ENCODE results near the gene UBE2E2. TPM values are rescaled to one million over a fixed set of nuclear protein-coding genes. Genes with fewer than 3 reads are reported as not detected.

UBE2E2 gene
- total RNA-seq, 1 experiment from 2014 or later: 54.9 TPM

DNA sequence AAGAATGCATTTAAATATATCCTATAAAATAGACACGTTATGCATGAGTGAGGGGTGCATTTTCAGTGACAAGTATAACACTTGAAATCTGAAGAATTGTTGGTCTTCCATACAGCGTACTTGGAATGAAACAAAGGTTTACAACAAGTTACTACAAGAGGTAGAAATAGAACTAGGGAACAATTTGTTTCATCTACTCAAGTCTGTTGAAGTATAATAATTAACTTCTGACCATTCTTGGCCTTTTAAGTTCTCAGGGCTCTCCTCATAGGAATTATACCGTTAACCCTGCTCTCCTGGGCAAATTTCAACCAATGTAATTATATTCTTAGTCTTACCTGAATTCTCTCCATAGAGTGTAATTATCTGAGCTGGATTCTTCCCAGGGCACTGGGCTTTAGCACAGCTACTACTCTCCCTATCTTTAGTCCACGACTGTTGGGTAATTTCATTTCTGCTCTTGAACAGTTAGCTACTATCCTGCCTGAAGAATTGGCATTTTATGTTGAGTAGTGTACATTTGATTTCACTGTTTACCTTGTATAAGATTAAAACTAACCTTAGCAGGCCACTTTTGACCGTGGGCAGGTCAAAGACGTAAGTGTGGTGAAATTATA is 100.6 kb downstream of the UBE2E2 start:
- peaks cover 9% of the 10 kb centered on the region for H3K9me3 Mint-ChIP-seq
- CTCF ChIA-PET: no interaction called here
- peaks cover 12% of the 10 kb centered on the region for H3K4me1 Mint-ChIP-seq
- DNase-seq (ENCODE audit: low spot score) (no peak), ATAC-seq (no peak)
- H3K27me3 Mint-ChIP-seq (ENCODE audit: low read depth): no peaks in the 10 kb centered on the region
- no peaks in the 10 kb centered on the region for H3K36me3 Mint-ChIP-seq
- POLR2A ChIA-PET: no interaction called here
- H3K27ac Mint-ChIP-seq: no peak overlapping the region
- TF ChIP-seq NFATC4 (CRISPR knock-in tag; IDR thresholded peaks at IDR 0.05): no peak
- no peak for TF ChIP-seq ZNF232 (CRISPR knock-in tag; IDR thresholded peaks at IDR 0.05)
- no peak for TF ChIP-seq NFYB (CRISPR knock-in tag; conservative IDR thresholded peaks at IDR 0.05; ENCODE audit: low read depth)
- TF ChIP-seq CREM (CRISPR knock-in tag; IDR thresholded peaks at IDR 0.05): no peak
- no peak for TF ChIP-seq ZNF317 (CRISPR knock-in tag; IDR thresholded peaks at IDR 0.05; ENCODE audit: borderline replicate concordance, low read depth)
- no peak for TF ChIP-seq NR2C2 (CRISPR knock-in tag; IDR thresholded peaks at IDR 0.05)
- TF ChIP-seq ZNF416 (CRISPR knock-in tag; IDR thresholded peaks at IDR 0.05): no peak
- TF ChIP-seq, protein P1, sequence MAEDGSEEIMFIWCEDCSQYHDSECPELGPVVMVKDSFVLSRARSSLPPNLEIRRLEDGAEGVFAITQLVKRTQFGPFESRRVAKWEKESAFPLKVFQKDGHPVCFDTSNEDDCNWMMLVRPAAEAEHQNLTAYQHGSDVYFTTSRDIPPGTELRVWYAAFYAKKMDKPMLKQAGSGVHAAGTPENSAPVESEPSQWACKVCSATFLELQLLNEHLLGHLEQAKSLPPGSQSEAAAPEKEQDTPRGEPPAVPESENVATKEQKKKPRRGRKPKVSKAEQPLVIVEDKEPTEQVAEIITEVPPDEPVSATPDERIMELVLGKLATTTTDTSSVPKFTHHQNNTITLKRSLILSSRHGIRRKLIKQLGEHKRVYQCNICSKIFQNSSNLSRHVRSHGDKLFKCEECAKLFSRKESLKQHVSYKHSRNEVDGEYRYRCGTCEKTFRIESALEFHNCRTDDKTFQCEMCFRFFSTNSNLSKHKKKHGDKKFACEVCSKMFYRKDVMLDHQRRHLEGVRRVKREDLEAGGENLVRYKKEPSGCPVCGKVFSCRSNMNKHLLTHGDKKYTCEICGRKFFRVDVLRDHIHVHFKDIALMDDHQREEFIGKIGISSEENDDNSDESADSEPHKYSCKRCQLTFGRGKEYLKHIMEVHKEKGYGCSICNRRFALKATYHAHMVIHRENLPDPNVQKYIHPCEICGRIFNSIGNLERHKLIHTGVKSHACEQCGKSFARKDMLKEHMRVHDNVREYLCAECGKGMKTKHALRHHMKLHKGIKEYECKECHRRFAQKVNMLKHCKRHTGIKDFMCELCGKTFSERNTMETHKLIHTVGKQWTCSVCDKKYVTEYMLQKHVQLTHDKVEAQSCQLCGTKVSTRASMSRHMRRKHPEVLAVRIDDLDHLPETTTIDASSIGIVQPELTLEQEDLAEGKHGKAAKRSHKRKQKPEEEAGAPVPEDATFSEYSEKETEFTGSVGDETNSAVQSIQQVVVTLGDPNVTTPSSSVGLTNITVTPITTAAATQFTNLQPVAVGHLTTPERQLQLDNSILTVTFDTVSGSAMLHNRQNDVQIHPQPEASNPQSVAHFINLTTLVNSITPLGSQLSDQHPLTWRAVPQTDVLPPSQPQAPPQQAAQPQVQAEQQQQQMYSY (CRISPR knock-in tag; IDR thresholded peaks at IDR 0.05): no peak
- TF ChIP-seq ZNF281 (CRISPR knock-in tag; IDR thresholded peaks at IDR 0.05): no peak
- TF ChIP-seq ZNF121 (CRISPR knock-in tag; IDR thresholded peaks at IDR 0.05): no peak
- TF ChIP-seq MXD4 (CRISPR knock-in tag; IDR thresholded peaks at IDR 0.05; ENCODE audit: borderline replicate concordance): no peak
- no peak for TF ChIP-seq PRRX2 (CRISPR knock-in tag; IDR thresholded peaks at IDR 0.05)
- no peak for TF ChIP-seq ATF1 (CRISPR knock-in tag; IDR thresholded peaks at IDR 0.05)
- no peak for TF ChIP-seq ZNF671 (CRISPR knock-in tag; IDR thresholded peaks at IDR 0.05)
- no peak for TF ChIP-seq NFE2L1 (CRISPR knock-in tag; IDR thresholded peaks at IDR 0.05)
- TF ChIP-seq ZNF219 (CRISPR knock-in tag; IDR thresholded peaks at IDR 0.05; ENCODE audit: borderline replicate concordance): no peak
- TF ChIP-seq FOXK1 (CRISPR knock-in tag; IDR thresholded peaks at IDR 0.05): no peak
- no peak overlapping the region for H3K4me3 Mint-ChIP-seq

GRCh38 chr3:23304424-23304823 is 101.3 kb downstream of the UBE2E2 start:
- CTCF ChIA-PET: no interaction called here
- no peaks in the 10 kb centered on the region for H3K27me3 Mint-ChIP-seq (ENCODE audit: low read depth)
- peaks cover 8% of the 10 kb centered on the region for H3K9me3 Mint-ChIP-seq
- no peaks in the 10 kb centered on the region for H3K36me3 Mint-ChIP-seq
- ATAC-seq (no peak), DNase-seq (ENCODE audit: low spot score) (no peak)
- POLR2A ChIA-PET: no interaction called here
- H3K4me1 Mint-ChIP-seq: peaks cover 12% of the 10 kb centered on the region
- TF ChIP-seq, protein P2, sequence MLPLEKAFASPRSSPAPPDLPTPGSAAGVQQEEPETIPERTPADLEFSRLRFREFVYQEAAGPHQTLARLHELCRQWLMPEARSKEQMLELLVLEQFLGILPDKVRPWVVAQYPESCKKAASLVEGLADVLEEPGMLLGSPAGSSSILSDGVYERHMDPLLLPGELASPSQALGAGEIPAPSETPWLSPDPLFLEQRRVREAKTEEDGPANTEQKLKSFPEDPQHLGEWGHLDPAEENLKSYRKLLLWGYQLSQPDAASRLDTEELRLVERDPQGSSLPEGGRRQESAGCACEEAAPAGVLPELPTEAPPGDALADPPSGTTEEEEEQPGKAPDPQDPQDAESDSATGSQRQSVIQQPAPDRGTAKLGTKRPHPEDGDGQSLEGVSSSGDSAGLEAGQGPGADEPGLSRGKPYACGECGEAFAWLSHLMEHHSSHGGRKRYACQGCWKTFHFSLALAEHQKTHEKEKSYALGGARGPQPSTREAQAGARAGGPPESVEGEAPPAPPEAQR (CRISPR knock-in tag; IDR thresholded peaks at IDR 0.05): no peak
- TF ChIP-seq, protein P3, sequence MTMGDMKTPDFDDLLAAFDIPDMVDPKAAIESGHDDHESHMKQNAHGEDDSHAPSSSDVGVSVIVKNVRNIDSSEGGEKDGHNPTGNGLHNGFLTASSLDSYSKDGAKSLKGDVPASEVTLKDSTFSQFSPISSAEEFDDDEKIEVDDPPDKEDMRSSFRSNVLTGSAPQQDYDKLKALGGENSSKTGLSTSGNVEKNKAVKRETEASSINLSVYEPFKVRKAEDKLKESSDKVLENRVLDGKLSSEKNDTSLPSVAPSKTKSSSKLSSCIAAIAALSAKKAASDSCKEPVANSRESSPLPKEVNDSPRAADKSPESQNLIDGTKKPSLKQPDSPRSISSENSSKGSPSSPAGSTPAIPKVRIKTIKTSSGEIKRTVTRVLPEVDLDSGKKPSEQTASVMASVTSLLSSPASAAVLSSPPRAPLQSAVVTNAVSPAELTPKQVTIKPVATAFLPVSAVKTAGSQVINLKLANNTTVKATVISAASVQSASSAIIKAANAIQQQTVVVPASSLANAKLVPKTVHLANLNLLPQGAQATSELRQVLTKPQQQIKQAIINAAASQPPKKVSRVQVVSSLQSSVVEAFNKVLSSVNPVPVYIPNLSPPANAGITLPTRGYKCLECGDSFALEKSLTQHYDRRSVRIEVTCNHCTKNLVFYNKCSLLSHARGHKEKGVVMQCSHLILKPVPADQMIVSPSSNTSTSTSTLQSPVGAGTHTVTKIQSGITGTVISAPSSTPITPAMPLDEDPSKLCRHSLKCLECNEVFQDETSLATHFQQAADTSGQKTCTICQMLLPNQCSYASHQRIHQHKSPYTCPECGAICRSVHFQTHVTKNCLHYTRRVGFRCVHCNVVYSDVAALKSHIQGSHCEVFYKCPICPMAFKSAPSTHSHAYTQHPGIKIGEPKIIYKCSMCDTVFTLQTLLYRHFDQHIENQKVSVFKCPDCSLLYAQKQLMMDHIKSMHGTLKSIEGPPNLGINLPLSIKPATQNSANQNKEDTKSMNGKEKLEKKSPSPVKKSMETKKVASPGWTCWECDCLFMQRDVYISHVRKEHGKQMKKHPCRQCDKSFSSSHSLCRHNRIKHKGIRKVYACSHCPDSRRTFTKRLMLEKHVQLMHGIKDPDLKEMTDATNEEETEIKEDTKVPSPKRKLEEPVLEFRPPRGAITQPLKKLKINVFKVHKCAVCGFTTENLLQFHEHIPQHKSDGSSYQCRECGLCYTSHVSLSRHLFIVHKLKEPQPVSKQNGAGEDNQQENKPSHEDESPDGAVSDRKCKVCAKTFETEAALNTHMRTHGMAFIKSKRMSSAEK (CRISPR knock-in tag; IDR thresholded peaks at IDR 0.05; ENCODE audit: borderline replicate concordance): no peak
- TF ChIP-seq TP53 (CRISPR knock-in tag; IDR thresholded peaks at IDR 0.05): no peak
- TF ChIP-seq MXD4 (CRISPR knock-in tag; IDR thresholded peaks at IDR 0.05; ENCODE audit: borderline replicate concordance): no peak
- TF ChIP-seq FOXP1 (CRISPR knock-in tag; IDR thresholded peaks at IDR 0.05; ENCODE audit: borderline replicate concordance): no peak
- TF ChIP-seq TEAD4 (CRISPR knock-in tag; IDR thresholded peaks at IDR 0.05): no peak
- TF ChIP-seq USF1 (CRISPR knock-in tag; IDR thresholded peaks at IDR 0.05): no peak
- TF ChIP-seq ZBTB21 (CRISPR knock-in tag; IDR thresholded peaks at IDR 0.05; ENCODE audit: borderline replicate concordance): no peak
- no peak for TF ChIP-seq TEAD1 (CRISPR knock-in tag; IDR thresholded peaks at IDR 0.05)
- TF ChIP-seq ZNF416 (CRISPR knock-in tag; IDR thresholded peaks at IDR 0.05): no peak
- TF ChIP-seq FOXK1 (CRISPR knock-in tag; IDR thresholded peaks at IDR 0.05): no peak
- H3K27ac Mint-ChIP-seq: no peak overlapping the region
- H3K4me3 Mint-ChIP-seq: no peak overlapping the region

All from WTC11 (cell line).